ENCODE results near the gene RALGPS1. TPM values are rescaled to one million over a fixed set of nuclear protein-coding genes. Genes with fewer than 3 reads are reported as not detected.
A peak's percentile ranks its signal among the peaks of the same experiment; 100 is the strongest.

Gene RALGPS1
- total RNA-seq, 4 donors from 2014 or later: 4.6 to 11.9 (median 10.0) TPM

DNA sequence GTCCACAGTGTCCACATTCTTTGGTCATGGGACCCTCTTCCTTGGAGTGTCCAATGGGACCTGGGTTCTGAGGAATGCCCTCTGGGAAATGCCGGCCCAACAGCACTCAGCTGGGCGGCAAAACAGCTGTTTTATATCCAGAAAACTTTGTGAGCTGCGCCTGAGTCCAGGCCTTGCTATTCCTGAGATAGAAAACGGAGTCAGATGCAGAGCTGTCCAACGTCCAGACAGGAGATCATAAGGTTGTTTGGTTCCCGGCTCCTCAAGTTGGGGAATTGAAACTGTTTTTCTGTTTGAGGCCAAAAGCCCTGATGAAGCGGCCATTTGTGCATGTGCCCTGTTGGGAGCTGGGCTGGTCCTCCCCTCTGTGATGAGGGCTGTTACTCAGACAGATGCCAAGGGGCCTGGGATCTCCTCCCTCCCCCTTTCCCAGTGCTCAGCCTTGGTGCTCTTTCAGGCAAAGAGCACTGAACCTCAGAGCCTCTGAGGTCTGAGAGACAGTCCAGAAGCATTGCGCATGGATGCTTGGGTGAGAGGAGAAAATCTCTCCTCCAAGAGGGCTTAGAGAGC, 283.4 kb downstream of the RALGPS1 start:
- H3K4me3 ChIP-seq: no peak overlapping the region
- H3K36me3 ChIP-seq: peaks cover 0 to 5% (median 0%) of the 10 kb centered on the region in 4 donors
- WGBS: 42% methylated on average over 5 of the region's 8 CpGs
- DNase-seq (ENCODE audit: extremely low spot score): no peak
- TF ChIP-seq POLR2A (IDR thresholded peaks at IDR 0.05; ENCODE audit: low read depth) (no peak), POLR2AphosphoS5 (IDR thresholded peaks at IDR 0.05) (no peak), EP300 (IDR thresholded peaks at IDR 0.05) (no peak)
- TF ChIP-seq, protein P1, sequence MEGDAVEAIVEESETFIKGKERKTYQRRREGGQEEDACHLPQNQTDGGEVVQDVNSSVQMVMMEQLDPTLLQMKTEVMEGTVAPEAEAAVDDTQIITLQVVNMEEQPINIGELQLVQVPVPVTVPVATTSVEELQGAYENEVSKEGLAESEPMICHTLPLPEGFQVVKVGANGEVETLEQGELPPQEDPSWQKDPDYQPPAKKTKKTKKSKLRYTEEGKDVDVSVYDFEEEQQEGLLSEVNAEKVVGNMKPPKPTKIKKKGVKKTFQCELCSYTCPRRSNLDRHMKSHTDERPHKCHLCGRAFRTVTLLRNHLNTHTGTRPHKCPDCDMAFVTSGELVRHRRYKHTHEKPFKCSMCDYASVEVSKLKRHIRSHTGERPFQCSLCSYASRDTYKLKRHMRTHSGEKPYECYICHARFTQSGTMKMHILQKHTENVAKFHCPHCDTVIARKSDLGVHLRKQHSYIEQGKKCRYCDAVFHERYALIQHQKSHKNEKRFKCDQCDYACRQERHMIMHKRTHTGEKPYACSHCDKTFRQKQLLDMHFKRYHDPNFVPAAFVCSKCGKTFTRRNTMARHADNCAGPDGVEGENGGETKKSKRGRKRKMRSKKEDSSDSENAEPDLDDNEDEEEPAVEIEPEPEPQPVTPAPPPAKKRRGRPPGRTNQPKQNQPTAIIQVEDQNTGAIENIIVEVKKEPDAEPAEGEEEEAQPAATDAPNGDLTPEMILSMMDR (IDR thresholded peaks at IDR 0.05): no peak
- H3K4me1 ChIP-seq: peaks cover 28 to 57% (median 50%) of the 10 kb centered on the region in 4 donors
- intact Hi-C loops (cut with DNase I): loop anchor here (1.0 to 5.0 kb wide), 3 partner anchors 43 to 257 kb away; no protein-coding TSS in a partner anchor
- H3K27me3 ChIP-seq: no peaks in the 10 kb centered on the region
- peak overlapping the region; percentile 61 to 75 (median 71) for H3K27ac ChIP-seq (replicated peaks in 1 of 4)
- no peaks in the 10 kb centered on the region for H3K9me3 ChIP-seq

DNA sequence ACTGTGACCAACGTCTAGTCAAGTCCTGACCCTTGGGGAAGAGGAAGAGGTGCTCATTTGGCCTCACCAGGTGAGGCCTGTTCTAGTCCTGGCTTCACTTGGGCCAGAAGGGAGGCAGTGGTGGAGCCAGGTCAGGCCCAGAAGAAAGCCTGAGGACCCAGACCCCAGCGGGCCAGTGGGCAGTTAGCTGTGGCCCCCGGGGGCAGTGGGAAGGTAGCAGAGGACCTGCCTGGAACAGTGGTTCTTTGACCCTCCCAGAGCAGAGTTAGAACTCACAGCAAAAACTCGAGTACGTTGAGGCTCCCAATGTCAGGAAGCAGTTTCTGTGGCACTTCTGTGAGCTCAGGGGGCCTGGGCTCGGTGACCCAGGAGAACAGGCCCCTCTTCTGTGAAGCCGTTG, 284.0 kb downstream of the RALGPS1 start:
- H3K36me3 ChIP-seq: peaks cover 0 to 5% (median 0%) of the 10 kb centered on the region in 4 donors
- no peak for TF ChIP-seq POLR2A (IDR thresholded peaks at IDR 0.05; ENCODE audit: low read depth)
- TF ChIP-seq EP300 (IDR thresholded peaks at IDR 0.05): no peak
- TF ChIP-seq, protein P1 (IDR thresholded peaks at IDR 0.05): no peak
- no peak for TF ChIP-seq POLR2AphosphoS5 (IDR thresholded peaks at IDR 0.05)
- DNase-seq (ENCODE audit: extremely low spot score): no peak
- no peaks in the 10 kb centered on the region for H3K27me3 ChIP-seq
- no peak overlapping the region for H3K4me3 ChIP-seq
- intact Hi-C loops (cut with DNase I): loop anchor here (1.0 to 5.0 kb wide), 3 partner anchors 44 to 257 kb away; no protein-coding TSS in a partner anchor
- 86% methylated on average over 5 of the region's 7 CpGs for WGBS
- H3K4me1 ChIP-seq: peaks cover 28 to 63% (median 54%) of the 10 kb centered on the region in 4 donors
- peak overlapping the region; percentile 61 to 75 (median 71) for H3K27ac ChIP-seq (replicated peaks in 1 of 4)
- no peaks in the 10 kb centered on the region for H3K9me3 ChIP-seq

DNA sequence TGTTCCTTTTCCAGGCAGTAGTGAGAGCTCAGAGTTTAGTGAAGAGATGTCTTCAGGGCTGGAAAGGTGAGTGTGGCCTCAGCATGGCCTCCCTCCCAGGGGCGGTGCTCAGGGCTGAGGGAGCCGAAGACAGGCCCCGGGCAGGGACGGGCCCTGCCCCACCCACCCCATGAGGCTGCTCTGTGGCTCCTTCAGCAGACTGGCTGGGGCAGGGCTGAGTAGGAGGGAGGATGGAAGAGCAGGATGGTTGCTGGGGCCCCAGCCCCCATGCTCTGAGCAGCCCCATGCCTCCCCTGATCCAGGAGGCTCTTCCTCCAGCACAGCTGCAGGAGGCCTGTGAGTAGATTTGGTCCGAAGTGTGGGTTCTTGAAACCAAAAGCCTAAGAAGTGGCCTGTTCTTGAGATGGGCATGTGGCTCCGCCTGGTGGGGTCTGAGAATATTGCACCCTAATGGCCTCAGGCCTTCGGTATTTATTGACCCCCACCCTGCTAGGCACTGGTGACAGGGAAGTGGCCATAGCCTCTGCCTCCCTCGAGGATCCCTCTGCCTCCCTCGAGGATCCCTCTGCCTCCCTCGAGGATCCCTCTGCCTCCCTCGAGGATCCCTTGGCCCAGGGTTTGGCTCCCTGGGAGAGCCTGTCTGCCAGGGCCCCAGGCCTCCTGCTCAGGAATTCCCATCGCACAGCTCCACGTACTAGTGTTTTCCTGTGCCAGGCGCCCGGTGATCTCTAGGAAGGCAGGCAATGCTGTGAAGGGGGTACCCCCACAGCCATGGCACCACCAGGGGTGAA, 284.6 kb downstream of the RALGPS1 start:
- Histone ChIP-seq H3K4me1 (peaks cover 28 to 65% (median 54%) of the 10 kb centered on the region in 4 donors), H3K27ac (replicated peaks in 1 of 4) (peak overlapping the region; percentile 61 to 75 (median 71)), H3K4me3 (no peak overlapping the region), H3K36me3 (peaks cover 0 to 5% (median 0%) of the 10 kb centered on the region in 4 donors), H3K9me3 (no peaks in the 10 kb centered on the region), H3K27me3 (no peaks in the 10 kb centered on the region)
- peak; percentile 95 for DNase-seq (ENCODE audit: extremely low spot score)
- TF ChIP-seq POLR2A (IDR thresholded peaks at IDR 0.05; ENCODE audit: low read depth) (no peak), EP300 (IDR thresholded peaks at IDR 0.05) (no peak), POLR2AphosphoS5 (IDR thresholded peaks at IDR 0.05) (peak in 1 of 2 donors; percentile 62)
- TF ChIP-seq, protein P1 (IDR thresholded peaks at IDR 0.05): peak; percentile 91 to 97 (median 93)
- 13% methylated on average over 10 of the region's 15 CpGs for WGBS
- intact Hi-C loops (cut with DNase I): loop anchor here (2.0 to 5.0 kb wide), 2 partner anchors 44 to 177 kb away; no protein-coding TSS in a partner anchor

DNA sequence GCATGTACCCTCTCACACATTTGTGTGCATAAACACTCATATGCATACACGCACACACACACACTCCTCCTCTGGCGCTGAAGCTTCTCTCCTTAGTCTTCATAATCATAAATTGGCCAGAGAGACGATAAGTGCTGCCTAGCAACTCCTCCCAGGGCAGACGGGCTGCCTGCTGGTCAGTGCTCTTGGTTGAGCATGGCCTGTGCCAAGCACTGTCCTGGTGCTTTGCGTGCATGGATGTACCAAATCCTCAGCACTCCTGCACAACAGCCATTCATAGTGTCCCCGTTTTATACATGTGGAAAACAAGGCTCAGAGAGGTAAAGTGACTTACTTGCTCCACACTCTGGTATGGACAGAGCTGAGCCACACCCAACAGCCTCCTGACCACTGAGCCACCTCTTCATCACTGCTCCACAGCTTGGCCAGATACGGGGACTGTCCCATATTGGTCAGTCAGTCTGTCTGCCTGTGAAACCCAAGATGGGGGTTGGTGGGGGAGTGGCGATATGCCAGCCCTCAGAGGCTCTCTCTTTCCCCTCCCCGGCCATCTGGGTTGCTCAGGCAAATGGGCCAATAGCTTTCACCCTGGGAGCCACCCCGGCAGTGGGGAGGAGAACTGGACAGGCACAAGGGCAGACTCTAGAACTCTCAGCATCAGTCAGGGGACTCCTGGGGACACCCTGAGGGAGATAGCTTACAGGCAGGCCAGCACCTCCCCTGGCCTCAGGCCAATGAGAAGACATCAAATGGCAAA, 285.7 kb downstream of the RALGPS1 start:
- Histone ChIP-seq H3K36me3 (peaks cover 0 to 5% (median 0%) of the 10 kb centered on the region in 4 donors), H3K27me3 (no peaks in the 10 kb centered on the region), H3K9me3 (no peaks in the 10 kb centered on the region), H3K27ac (replicated peaks in 1 of 4) (no peak overlapping the region), H3K4me3 (no peak overlapping the region), H3K4me1 (peaks cover 33 to 69% (median 57%) of the 10 kb centered on the region in 4 donors)
- 84% methylated on average over 10 of the region's 10 CpGs for WGBS
- TF ChIP-seq EP300 (IDR thresholded peaks at IDR 0.05) (no peak), POLR2A (IDR thresholded peaks at IDR 0.05; ENCODE audit: low read depth) (no peak), POLR2AphosphoS5 (IDR thresholded peaks at IDR 0.05) (no peak)
- TF ChIP-seq, protein P1 (IDR thresholded peaks at IDR 0.05): no peak
- no peak for DNase-seq (ENCODE audit: extremely low spot score)
- intact Hi-C loops (cut with DNase I): no loop called here
